PC-3 (cell line): ENCODE data around the gene ZFHX2. TPM values are rescaled to one million over a fixed set of nuclear protein-coding genes. Genes with fewer than 3 reads are reported as not detected.

Source experiments
- ATAC-seq: fragments of 200-7000 bp; cut with Tn5 transposase; 2 replicates; pipeline ENCODE4 v1.9.1; 2020; ENCODE audit warnings: mild to moderate bottlenecking, moderate library complexity
- BruUV-seq: library from RNA; stranded (reverse); fragments of 400-500 nt; replicated peaks from 2 replicates; lab custom pipeline; 2021; lab: Mats Ljungman, UMichigan
- CTCF ChIA-PET: fragments of 300-600 bp; sonication (Branson Sonifier 250); formaldehyde crosslinking; loops from one replicate; lab custom pipeline; 2022; ENCODE audit warnings: antibody characterized with exemption; lab: Charles Lee
- POLR2A ChIA-PET: fragments of 300-600 bp; sonication (Branson Sonifier 250); formaldehyde crosslinking; loops from one replicate; lab custom pipeline; 2022; ENCODE audit warnings: antibody characterized with exemption; ENCODE audit not compliant: unreplicated experiment; lab: Charles Lee
- DNase-seq: peaks from one replicate; pipeline ENCODE4 v3.0.0-alpha.2; 2015
- H2AFZ ChIP-seq: fragments of 300-600 bp; sonication (generic); 2 replicates; pipeline ENCODE4 v1.6.0; 2016; ENCODE audit warnings: antibody characterized with exemption, low read length
- H3F3A ChIP-seq: fragments of 300-600 bp; sonication (generic); one replicate; pipeline ENCODE4 v1.6.0; 2017; ENCODE audit warnings: antibody characterized with exemption, low read length, control low read depth, mild to moderate bottlenecking; ENCODE audit not compliant: unreplicated experiment
- H3K27ac ChIP-seq: fragments of 300-600 bp; sonication (generic); 2 replicates; pipeline ENCODE4 v1.5.1; 2016; ENCODE audit warnings: mild to moderate bottlenecking, low read length
- H3K27me3 ChIP-seq: fragments of 300-600 bp; sonication (generic); 2 replicates; pipeline ENCODE4 v1.6.1; 2016; ENCODE audit warnings: low read length, mixed read lengths
- H3K36me3 ChIP-seq: fragments of 300-600 bp; sonication (generic); 2 replicates; pipeline ENCODE4 v1.6.1; 2016; ENCODE audit warnings: low read depth, mixed run types, low read length, mixed read lengths
- H3K4me1 ChIP-seq: fragments of 300-600 bp; sonication (generic); 2 replicates; pipeline ENCODE4 v1.5.1; 2016; ENCODE audit warnings: low read length; ENCODE audit not compliant: insufficient read depth
- H3K4me2 ChIP-seq: fragments of 300-600 bp; sonication (generic); 2 replicates; pipeline ENCODE4 v1.6.0; 2016; ENCODE audit warnings: low read length
- H3K4me3 ChIP-seq: fragments of 300-600 bp; sonication (generic); 2 replicates; pipeline ENCODE4 v1.5.1; 2016; ENCODE audit warnings: mild to moderate bottlenecking, low read length, mixed read lengths
- H3K79me2 ChIP-seq: fragments of 300-600 bp; sonication (generic); 2 replicates; pipeline ENCODE4 v1.6.1; 2017; ENCODE audit warnings: low read length, mixed read lengths
- H3K9ac ChIP-seq: fragments of 300-600 bp; sonication (generic); 2 replicates; pipeline ENCODE4 v1.6.0; 2016; ENCODE audit warnings: mild to moderate bottlenecking, low read length
- H3K9me2 ChIP-seq: fragments of 300-600 bp; sonication (generic); replicated peaks from 2 replicates; pipeline ENCODE4 v1.6.1; 2016; ENCODE audit warnings: mixed run types, low read length, mixed read lengths
- H3K9me3 ChIP-seq: fragments of 300-600 bp; sonication (generic); 2 replicates; pipeline ENCODE4 v1.6.1; 2016; ENCODE audit warnings: low read length, mixed read lengths
- H4K20me1 ChIP-seq: fragments of 300-600 bp; sonication (generic); 2 replicates; pipeline ENCODE4 v1.6.1; 2016; ENCODE audit warnings: low read length, mixed read lengths
- EZH2 ChIP-seq: fragments of 300-600 bp; sonication (generic); IDR thresholded peaks from one replicate; pipeline ENCODE4 v1.6.1; 2017; ENCODE audit warnings: antibody characterized with exemption, mild to moderate bottlenecking, low read length; ENCODE audit not compliant: unreplicated experiment
- EZH2phosphoT487 ChIP-seq: fragments of 300-600 bp; sonication (generic); IDR thresholded peaks from 2 replicates; pipeline ENCODE4 v1.6.1; 2018; ENCODE audit warnings: mild to moderate bottlenecking, antibody characterized with exemption, low read length, borderline replicate concordance
- intact Hi-C: fragments of 100-400 bp; cut with micrococcal nuclease; formaldehyde crosslinking; loops from 2 replicates; pipeline ENCODE4 v1.9.0; 2023
- total RNA-seq: library from RNA; depleted of rRNA; stranded (reverse); fragments of >200 nt; gene quantifications from 2 replicates; pipeline ENCODE4 v1.2.3, GENCODE V29; 2014; rRNA removed
- TF ChIP-seq, protein P1 (sequence below): fragments of 300-600 bp; sonication (generic); conservative IDR thresholded peaks from 2 replicates; pipeline ENCODE4 v1.5.1; 2017; ENCODE audit warnings: antibody characterized with exemption, low read depth, mild to moderate bottlenecking, low read length

Gene ZFHX2
- total RNA-seq, 1 experiment from 2014 or later: 0.55 TPM

DNA sequence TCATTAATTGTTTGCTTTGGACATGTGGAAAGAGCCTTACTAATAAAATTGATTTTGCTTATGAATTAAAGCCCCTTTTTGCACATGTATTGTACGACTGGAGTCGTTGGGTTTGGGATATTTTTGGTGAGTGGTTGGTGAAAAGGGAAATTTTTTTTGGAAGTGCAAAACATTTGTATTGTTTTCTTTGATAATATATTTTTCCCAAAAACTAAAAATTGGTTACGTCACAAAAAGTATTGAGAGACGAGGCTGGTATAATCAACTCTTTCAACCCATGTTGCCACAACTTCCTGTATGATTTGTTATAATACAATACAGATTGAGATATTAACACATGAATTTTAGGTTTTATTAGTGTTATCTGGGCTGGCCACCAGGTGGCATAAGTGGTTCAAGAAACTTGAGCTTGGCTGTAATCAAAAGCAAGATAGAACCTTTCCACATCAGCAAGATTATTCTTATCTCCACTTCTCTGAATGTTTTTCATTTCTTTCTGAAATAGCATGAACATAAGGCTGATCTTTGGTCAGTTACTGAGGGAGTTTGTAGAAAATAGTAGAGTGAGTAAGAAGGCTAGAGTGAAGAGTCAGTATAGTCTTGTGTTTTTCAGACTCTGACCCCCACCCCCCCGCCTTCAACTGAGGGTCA, 73.3 kb downstream of the ZFHX2 start:
- H3F3A ChIP-seq: peaks cover 4% of the 10 kb centered on the region
- CTCF ChIA-PET: interaction anchor here (0.5 to 1.3 kb wide), 5 partner anchors 16 to 83 kb away, joined by 3 to 6 read pairs (median 3); no protein-coding TSS in a partner anchor
- no peak for TF ChIP-seq EZH2phosphoT487
- no peak for TF ChIP-seq EZH2
- TF ChIP-seq, protein P1, sequence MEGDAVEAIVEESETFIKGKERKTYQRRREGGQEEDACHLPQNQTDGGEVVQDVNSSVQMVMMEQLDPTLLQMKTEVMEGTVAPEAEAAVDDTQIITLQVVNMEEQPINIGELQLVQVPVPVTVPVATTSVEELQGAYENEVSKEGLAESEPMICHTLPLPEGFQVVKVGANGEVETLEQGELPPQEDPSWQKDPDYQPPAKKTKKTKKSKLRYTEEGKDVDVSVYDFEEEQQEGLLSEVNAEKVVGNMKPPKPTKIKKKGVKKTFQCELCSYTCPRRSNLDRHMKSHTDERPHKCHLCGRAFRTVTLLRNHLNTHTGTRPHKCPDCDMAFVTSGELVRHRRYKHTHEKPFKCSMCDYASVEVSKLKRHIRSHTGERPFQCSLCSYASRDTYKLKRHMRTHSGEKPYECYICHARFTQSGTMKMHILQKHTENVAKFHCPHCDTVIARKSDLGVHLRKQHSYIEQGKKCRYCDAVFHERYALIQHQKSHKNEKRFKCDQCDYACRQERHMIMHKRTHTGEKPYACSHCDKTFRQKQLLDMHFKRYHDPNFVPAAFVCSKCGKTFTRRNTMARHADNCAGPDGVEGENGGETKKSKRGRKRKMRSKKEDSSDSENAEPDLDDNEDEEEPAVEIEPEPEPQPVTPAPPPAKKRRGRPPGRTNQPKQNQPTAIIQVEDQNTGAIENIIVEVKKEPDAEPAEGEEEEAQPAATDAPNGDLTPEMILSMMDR: peak; percentile 83
- H3K4me2 ChIP-seq: no peak overlapping the region
- POLR2A ChIA-PET: no interaction called here
- H4K20me1 ChIP-seq: 0 out of 2 replicates have a peak, but pooled peaks cover 10% of the 10 kb centered on the region
- intact Hi-C loops: loop anchor here (1.0 kb wide), 1 partner anchor 84 kb away; no protein-coding TSS in a partner anchor
- no peaks in the 10 kb centered on the region for H3K9me3 ChIP-seq
- no peak overlapping the region for H3K4me3 ChIP-seq
- H3K27me3 ChIP-seq: no peaks in the 10 kb centered on the region
- H3K9ac ChIP-seq: no peak overlapping the region
- no TSS peak for BruUV-seq
- DNase-seq (peak; percentile 73), ATAC-seq (peak; percentile 50)
- no peaks in the 10 kb centered on the region for H3K79me2 ChIP-seq
- peaks cover 60% of the 10 kb centered on the region for H3K36me3 ChIP-seq
- no peak overlapping the region for H3K27ac ChIP-seq
- H3K4me1 ChIP-seq: no peaks in the 10 kb centered on the region
- no peak overlapping the region for H2AFZ ChIP-seq
- H3K9me2 ChIP-seq: no peaks in the 10 kb centered on the region

DNA sequence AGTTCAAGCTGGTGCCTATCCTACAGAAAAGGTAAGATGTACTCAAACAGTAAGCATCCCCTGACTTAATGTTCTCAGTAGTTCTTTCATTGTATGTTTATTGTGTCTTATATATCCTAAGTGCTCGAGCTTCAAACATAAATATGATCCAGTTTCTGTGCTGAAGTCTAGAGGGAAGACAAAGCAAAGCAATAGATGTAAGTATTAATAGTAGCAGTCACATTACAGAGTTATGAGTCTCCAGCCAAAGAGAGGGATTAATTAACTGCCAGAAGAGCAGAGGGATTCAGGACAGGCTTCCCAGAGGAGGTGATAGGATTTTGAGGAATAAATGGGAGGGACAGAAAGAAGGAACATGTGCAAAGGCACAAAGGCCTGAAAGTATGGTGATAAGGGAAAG, 80.6 kb downstream of the ZFHX2 start:
- Histone ChIP-seq H3K27me3 (no peaks in the 10 kb centered on the region), H3K4me1 (peaks cover 8% of the 10 kb centered on the region; the same call in 1 of the 2 replicates), H3K4me2 (peak overlapping the region; percentile 81; the same call in 1 of the 2 replicates), H4K20me1 (no peaks in the 10 kb centered on the region), H3K27ac (no peak overlapping the region), H3K9me3 (no peaks in the 10 kb centered on the region), H3K9me2 (no peaks in the 10 kb centered on the region), H2AFZ (no peak overlapping the region), H3K4me3 (peak overlapping the region; percentile 89; the same call in 1 of the 2 replicates), H3K79me2 (peaks cover 19% of the 10 kb centered on the region), H3K9ac (no peak overlapping the region), H3K36me3 (peaks cover 35% of the 10 kb centered on the region), H3F3A (no peaks in the 10 kb centered on the region)
- intact Hi-C loops: no loop called here
- ChIA-PET POLR2A (no interaction called here), CTCF (no interaction called here)
- BruUV-seq: no TSS peak
- TF ChIP-seq EZH2phosphoT487: no peak
- TF ChIP-seq EZH2: no peak
- TF ChIP-seq, protein P1: no peak
- no peak for ATAC-seq
- DNase-seq: no peak

Other genes with a start within 250 kb of the ZFHX2 start
- gene PPP1R3E, start 248.9 kb downstream of the ZFHX2 start, total RNA-seq: 3.2 and 5.0 TPM in 2 replicates
- gene BCL2L2, start 244.9 kb downstream of the ZFHX2 start, total RNA-seq: 32.4 and 33.5 TPM in 2 replicates
- 89.1 and 116 TPM in 2 replicates for gene PABPN1, start 230.3 kb downstream of the ZFHX2 start, total RNA-seq
- gene SLC22A17, start 198.9 kb downstream of the ZFHX2 start, total RNA-seq: 12.0 and 13.2 TPM in 2 replicates
- 0.23 and 0.36 TPM in 2 replicates for gene EFS, start 186.6 kb downstream of the ZFHX2 start, total RNA-seq
- not detected in 2 replicates for gene IL25, start 179.0 kb downstream of the ZFHX2 start, total RNA-seq
- not detected in 2 replicates for gene CMTM5, start 174.7 kb downstream of the ZFHX2 start, total RNA-seq
- not detected in 2 replicates for gene MYH6, start 143.5 kb downstream of the ZFHX2 start, total RNA-seq
- not detected in 2 replicates for gene MYH7, start 116.1 kb downstream of the ZFHX2 start, total RNA-seq
- 57.6 and 77.3 TPM in 2 replicates for gene NGDN, start 82.1 kb downstream of the ZFHX2 start, total RNA-seq
- 13.0 and 27.2 TPM in 2 replicates for gene THTPA, start 4.5 kb upstream of the ZFHX2 start, total RNA-seq
- gene AP1G2, start 16.0 kb upstream of the ZFHX2 start, total RNA-seq: 69.7 and 71.7 TPM in 2 replicates
- not detected in 2 replicates for gene JPH4, start 27.0 kb upstream of the ZFHX2 start, total RNA-seq
- 40.9 and 43.2 TPM in 2 replicates for gene DHRS2, start 84.6 kb upstream of the ZFHX2 start, total RNA-seq